Ishikawa (cell line): Measurements from ENCODE around the gene MBTPS2.

Source experiments
- CEBPB ChIP-seq: IDR thresholded peaks from 2 replicates; pipeline ENCODE4 v1.6.1; 2012
- CREB1 ChIP-seq: IDR thresholded peaks from 2 replicates; pipeline ENCODE4 v1.6.1; 2012; ENCODE audit warnings: low read depth
- EGR1 ChIP-seq: IDR thresholded peaks from 2 replicates; pipeline ENCODE4 v1.6.1; 2012
- EP300 ChIP-seq: IDR thresholded peaks from 2 replicates; pipeline ENCODE4 v1.6.1; 2012; ENCODE audit warnings: borderline replicate concordance
- NFIC ChIP-seq: IDR thresholded peaks from 2 replicates; pipeline ENCODE4 v1.6.1; 2012
- RAD21 ChIP-seq: IDR thresholded peaks from 2 replicates; pipeline ENCODE4 v1.6.1; 2012; ENCODE audit warnings: low read depth
- TAF1 ChIP-seq: IDR thresholded peaks from 2 replicates; pipeline ENCODE4 v1.6.1; 2012; ENCODE audit warnings: low read depth, mild to moderate bottlenecking
- TCF12 ChIP-seq: IDR thresholded peaks from 2 replicates; pipeline ENCODE4 v1.6.1; 2012; ENCODE audit warnings: low read depth
- TEAD4 ChIP-seq: IDR thresholded peaks from 2 replicates; pipeline ENCODE4 v1.6.1; 2012
- YY1 ChIP-seq: IDR thresholded peaks from 2 replicates; pipeline ENCODE4 v1.6.1; 2012; ENCODE audit warnings: low read depth
- TF ChIP-seq, protein P1 (sequence below): IDR thresholded peaks from 2 replicates; pipeline ENCODE4 v1.6.1; 2012
- TF ChIP-seq, protein P2 (sequence below): IDR thresholded peaks from 2 replicates; pipeline ENCODE4 v1.6.1; 2012; ENCODE audit warnings: low read depth, mild to moderate bottlenecking
- TF ChIP-seq, protein P3 (sequence below): IDR thresholded peaks from 2 replicates; pipeline ENCODE4 v1.6.1; 2012

DNA sequence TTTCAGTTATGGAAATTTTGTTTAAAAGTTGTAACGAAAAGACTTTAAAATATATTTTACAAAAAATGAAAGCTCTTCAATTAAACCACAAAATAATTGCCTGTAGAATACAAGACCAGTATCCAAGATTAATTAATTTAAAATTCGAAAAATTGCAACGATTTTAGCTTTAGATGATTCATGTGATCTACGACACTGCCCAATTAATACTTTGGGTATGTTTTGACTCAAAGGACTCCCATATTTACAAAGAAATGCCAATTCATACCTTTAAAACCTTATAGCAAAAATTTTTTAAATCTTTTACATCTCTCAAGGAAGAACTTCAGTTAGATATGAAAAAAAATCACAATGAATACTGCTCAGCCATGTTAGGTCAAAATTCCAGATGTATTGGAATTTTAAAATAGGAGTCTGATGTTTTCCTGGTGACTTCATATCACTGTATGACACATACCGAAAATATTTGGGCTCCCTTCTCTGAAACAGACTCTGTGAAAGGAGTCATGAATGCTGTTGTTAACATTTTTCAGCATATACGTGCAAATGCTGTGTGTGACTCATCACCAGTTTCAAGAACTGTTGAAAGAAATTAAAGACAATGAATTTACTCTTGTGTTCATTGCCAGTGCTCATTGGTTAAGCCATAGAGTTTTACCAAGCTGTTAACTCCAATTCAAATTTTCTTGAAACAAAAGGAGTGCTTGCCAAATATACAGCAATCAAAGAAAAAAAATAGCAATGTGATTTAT, 87.3 kb downstream of the MBTPS2 start:
- no peak for TF ChIP-seq RAD21
- TF ChIP-seq, protein P1, sequence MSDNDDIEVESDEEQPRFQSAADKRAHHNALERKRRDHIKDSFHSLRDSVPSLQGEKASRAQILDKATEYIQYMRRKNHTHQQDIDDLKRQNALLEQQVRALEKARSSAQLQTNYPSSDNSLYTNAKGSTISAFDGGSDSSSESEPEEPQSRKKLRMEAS: no peak
- TF ChIP-seq NFIC: peak; percentile 42; the same call in 1 of the 2 replicates
- TF ChIP-seq, protein P2, sequence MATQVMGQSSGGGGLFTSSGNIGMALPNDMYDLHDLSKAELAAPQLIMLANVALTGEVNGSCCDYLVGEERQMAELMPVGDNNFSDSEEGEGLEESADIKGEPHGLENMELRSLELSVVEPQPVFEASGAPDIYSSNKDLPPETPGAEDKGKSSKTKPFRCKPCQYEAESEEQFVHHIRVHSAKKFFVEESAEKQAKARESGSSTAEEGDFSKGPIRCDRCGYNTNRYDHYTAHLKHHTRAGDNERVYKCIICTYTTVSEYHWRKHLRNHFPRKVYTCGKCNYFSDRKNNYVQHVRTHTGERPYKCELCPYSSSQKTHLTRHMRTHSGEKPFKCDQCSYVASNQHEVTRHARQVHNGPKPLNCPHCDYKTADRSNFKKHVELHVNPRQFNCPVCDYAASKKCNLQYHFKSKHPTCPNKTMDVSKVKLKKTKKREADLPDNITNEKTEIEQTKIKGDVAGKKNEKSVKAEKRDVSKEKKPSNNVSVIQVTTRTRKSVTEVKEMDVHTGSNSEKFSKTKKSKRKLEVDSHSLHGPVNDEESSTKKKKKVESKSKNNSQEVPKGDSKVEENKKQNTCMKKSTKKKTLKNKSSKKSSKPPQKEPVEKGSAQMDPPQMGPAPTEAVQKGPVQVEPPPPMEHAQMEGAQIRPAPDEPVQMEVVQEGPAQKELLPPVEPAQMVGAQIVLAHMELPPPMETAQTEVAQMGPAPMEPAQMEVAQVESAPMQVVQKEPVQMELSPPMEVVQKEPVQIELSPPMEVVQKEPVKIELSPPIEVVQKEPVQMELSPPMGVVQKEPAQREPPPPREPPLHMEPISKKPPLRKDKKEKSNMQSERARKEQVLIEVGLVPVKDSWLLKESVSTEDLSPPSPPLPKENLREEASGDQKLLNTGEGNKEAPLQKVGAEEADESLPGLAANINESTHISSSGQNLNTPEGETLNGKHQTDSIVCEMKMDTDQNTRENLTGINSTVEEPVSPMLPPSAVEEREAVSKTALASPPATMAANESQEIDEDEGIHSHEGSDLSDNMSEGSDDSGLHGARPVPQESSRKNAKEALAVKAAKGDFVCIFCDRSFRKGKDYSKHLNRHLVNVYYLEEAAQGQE: no peak
- TF ChIP-seq YY1: no peak
- TF ChIP-seq TCF12: peak; percentile 30; the same call in 1 of the 2 replicates
- peak; percentile 71; the same call in 1 of the 2 replicates for TF ChIP-seq EP300
- TF ChIP-seq, protein P3, sequence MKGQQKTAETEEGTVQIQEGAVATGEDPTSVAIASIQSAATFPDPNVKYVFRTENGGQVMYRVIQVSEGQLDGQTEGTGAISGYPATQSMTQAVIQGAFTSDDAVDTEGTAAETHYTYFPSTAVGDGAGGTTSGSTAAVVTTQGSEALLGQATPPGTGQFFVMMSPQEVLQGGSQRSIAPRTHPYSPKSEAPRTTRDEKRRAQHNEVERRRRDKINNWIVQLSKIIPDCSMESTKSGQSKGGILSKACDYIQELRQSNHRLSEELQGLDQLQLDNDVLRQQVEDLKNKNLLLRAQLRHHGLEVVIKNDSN: no peak
- no peak for TF ChIP-seq TAF1
- no peak for TF ChIP-seq EGR1
- no peak for TF ChIP-seq CEBPB
- no peak for TF ChIP-seq CREB1
- peak; percentile 77 for TF ChIP-seq TEAD4
